ENCODE data around the gene DPP9.
"Not testable (repeated sequence)": the region's sequence is repeated elsewhere in the genome, so short reads cannot be mapped to it uniquely, and the experiment has no call there.

Gene DPP9

GRCh38 chr19:4723595-4724514 lies at the start of gene DPP9:
Gene DPP9 (minus strand): TSS chr19:4723842. CDS start chr19:4719906, 3,936 bp downstream.
- peak; percentile 96 for DNase-seq

DNA sequence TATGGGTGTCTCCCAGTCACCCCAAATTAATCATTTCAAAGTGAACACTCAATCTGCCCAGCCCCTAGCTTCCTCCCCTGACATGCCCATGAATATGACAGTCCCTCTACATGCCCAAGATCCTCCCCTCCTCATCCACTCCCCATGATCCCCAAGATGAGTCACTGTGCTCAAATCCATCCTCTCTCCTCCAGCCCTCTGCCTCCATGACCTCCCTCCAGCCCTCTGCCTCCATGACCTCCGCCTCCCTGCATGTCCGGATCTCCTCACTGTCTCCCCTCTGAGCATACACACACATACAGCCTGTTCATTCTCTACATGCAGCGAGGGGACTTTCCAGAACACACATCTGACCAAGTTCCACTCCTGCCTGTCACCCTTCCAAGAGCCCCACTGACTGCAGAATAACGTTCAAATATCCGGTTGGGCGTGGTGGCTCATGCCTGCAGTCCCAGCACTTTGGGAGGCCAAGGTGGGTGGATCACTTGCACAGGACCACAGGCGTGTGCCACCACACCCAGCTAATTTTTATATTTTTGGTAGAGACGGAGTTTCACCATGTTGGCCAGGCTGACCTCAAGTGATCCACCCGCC lies 49.5 kb upstream of the DPP9 start:
- DNase-seq, result no peak

- DNase-seq, result no peak
These were observed 48.9 kb upstream of the DPP9 start for GRCh38 chr19:4772566-4772965.

DNA sequence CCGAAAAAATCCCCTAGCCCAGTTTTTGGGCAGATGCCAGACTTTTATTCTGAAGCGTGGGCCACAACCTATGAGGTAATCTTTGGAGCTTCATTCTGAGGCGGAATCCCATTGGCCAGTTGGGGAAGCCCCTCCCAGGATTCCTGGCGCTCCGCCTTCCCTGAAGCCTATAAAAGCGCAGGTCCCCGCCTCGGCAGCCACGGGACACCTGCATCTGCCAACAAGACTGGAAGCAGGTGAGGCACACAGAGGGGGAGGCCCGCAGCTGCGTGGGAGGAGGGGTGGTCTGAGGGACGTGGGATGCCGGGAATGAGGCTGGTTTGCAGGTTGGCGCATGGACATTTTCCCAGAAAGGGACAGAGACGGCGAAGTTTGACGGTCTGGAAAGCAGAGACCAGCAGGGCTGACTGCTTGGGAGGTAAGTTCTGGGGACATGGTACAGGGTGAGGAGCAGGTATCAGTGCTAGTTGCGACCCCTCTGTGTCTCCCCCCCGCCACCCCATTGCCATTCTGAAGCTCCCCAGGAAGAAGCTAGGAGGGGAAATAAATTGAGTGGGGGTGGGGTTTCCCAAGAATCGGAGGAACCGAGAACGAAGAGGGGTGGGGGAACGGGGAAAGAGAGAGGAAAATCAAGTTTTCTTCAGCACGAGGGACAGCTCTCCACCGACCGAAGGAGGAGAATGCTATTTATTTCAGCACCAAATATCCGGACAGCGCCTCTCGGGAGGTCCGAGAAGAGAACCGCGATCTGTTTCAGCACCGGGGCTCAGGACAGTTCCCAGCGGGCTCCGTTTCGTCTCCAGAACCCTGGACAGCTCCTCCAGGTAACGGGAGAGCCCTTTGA lies 45.5 kb upstream of the DPP9 start:
- DNase-seq, result no peak

DNA sequence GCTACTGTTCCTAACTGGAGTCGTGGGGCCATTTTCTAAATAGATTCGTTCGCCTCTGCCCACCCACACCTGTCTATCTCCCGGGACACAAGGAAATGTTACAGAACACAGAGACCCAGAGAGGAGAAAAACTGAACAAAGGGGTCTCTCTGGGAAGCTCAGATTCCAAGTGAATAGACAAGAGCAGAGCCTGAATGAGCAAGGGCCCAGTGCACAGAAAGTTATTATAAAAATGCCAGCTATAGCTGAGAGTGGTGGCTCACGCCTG lies 40.7 kb upstream of the DPP9 start:
- DNase-seq, result no peak

- no peak for DNase-seq
These were observed 39.4 kb upstream of the DPP9 start for GRCh38 chr19:4763021-4763420.

DNA sequence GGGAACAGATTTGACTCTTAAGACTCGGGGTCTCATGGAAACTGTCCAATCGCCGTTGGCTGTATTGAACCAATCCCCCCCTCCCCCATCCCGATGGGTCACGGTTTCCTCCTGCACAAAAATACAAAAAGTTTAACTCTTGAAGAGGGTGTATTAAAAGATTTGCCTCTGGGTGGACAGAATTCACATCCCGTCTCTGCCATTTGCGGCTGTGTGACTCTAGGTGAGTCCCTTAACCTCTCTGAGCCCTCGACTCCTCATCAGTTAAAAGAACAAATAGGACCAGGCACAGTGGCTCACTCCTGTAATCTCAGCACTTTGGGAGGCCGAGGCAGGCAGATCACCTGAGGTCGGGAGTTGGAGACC lies 36.6 kb upstream of the DPP9 start:
- no peak for DNase-seq

- peak; percentile 46 for DNase-seq
These were observed 36.0 kb upstream of the DPP9 start for GRCh38 chr19:4759388-4760284.

GRCh38 chr19:4758659-4759058 lies 35.0 kb upstream of the DPP9 start:
- DNase-seq, result no peak

- no peak for DNase-seq
These were observed 34.4 kb upstream of the DPP9 start for GRCh38 chr19:4758082-4758481.

GRCh38 chr19:4755459-4755858 lies 31.8 kb upstream of the DPP9 start:
- no peak for DNase-seq

- no peak for DNase-seq
These were observed 30.6 kb upstream of the DPP9 start for GRCh38 chr19:4754248-4754647.

DNA sequence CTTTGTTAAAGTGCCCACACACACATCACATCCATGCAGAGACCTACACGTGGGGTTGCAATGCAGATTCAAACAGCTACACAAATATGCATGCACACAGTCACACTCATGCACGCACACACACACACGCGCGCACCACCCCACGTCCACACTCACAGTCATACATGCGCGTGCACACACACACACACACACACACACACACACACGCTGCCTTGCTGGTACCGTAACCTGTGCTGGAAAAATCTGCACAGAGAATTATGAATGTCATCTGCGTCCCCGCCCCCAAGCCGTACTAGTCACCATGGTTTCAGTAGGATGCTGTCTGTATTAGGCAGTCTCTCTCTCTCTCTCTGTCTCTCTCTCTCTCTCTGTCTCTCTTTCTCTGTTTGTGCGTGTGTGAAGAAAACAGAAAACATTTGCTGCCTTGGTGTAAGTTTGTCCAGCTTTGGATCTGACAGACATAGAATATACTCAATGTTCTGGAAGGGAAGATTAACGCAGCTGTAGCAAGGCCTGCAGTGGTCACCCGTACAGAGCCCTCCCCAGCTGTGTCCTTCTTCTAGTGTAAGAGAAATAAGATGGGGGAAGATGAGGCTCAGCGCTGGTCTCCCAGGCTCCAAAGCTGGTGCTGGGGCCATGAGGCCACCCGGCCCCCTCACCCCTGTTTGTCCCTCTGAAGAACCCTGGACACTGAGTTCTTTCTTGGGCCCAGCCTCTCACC lies 26.4 kb upstream of the DPP9 start:
- DNase-seq, result no peak

DNA sequence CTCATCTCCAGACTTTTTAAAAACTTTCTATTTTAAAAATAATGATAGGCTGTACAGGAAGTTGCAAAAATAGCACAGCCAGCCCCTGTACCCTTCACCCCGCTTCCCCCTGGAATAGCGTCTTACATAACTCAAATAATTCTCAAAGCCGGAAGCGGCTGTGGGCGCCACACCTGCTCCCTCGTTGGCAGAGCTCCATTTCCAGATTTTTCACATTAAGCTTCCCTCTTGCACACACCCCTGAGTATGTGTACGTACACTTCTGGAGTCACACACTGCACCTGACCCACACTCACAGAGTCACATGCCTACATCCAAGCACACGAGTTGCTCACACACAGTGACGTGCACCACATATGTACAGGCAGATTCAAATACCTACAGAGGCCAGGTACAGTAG lies 24.9 kb upstream of the DPP9 start:
- DNase-seq, result no peak

DNA sequence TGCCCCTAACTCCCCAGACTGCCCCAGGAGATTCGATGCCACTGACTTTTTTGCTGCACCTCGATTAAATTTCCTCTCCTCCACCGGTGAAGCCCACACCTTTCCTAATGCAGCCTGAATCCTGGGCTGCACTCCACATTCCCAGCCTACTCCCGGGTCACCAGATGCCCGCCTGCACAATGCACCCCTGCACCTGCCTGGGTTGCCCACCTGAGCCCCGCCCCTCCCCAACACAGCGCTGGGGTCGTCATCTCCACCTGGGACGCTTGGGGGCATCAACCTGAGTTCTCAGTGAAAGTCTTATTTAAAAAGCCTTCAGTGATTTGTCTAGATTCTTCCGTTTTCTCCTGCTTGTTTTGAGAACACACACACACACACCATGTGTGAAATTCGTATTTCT lies 24.5 kb upstream of the DPP9 start:
- no peak for DNase-seq

DNA sequence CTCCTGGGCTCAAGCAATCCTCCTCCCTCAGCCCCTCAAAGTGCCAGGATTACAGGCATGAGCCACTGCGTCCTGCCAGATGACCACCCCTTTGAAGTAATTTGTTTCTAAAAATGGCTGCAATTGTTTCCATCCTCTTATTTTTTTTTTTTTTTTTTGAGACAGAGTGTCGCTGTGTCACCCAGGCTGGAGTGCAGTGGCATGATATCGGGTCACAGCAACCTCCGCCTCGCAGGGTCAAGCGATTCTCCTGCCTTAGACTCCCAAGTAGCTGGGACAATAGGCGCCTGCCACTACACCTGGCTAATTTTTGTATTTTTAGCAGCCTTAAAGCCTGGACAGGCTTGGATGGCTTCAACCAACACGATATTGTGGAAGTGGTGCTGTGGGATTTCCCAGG lies 22.3 kb upstream of the DPP9 start:
- no peak for DNase-seq

GRCh38 chr19:4745175-4745574 lies 21.5 kb upstream of the DPP9 start:
- DNase-seq, result not testable (repeated sequence)

DNA sequence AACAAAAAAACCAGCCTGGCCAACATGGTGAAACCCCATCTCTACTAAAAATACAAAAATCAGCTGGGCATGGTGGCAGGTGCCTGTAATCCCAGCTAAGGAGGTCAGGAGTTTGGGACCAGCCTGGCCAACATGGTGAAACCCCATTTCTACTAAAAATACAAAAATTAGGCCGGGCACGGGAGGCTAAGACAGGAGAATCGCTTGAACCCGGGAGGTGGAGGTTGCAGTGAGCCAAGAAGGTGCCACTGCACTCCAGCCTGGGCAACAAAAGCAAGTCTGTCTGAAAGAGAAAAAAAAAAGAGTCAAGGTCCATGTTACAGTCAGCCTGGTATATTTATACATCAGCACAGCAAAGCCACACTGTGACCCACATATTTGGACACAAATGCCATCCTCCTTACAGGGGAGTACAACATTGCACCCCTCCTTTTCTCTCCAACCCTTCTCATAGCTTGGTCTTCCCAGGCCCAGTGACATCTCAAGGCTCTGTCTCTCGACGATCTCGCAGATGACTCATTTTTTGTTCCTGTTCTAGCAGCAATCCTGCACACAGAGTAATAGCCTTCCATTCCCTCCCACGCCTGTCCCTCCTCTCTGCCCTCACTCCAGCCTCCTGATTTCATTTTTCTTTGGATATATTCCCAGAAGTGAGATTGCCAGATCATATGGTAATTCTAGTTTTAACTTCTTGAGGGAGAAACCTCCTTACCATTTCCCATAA lies 21.0 kb upstream of the DPP9 start:
- DNase-seq, result no peak

GRCh38 chr19:4742723-4743646 lies 19.3 kb upstream of the DPP9 start:
- no peak for DNase-seq

GRCh38 chr19:4740092-4740491 lies 16.4 kb upstream of the DPP9 start:
- no peak for DNase-seq

All from NK-92 treated with Interleukin-12 subunit alpha and Interleukin-12 subunit beta, amount 100 ng/mL, for 24 hours (cell line).